HG03521 (cell line): ENCODE results near the gene KRTAP23-1.

ENCODE experiments used
- ATAC-seq: cut with Tn5 transposase; IDR thresholded peaks from one replicate; pipeline ENCODE4 v1.9.1; 2021; ENCODE audit warnings: mild to moderate bottlenecking, moderate library complexity; ENCODE audit not compliant: unreplicated experiment

Gene KRTAP23-1, protein sequence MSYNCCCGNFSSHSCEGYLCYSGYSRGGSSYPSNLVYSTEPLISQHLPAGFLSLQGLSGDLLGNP

GRCh38 chr21:30348506-30348905 lies at the start of gene KRTAP23-1:
TSS of gene KRTAP23-1 (minus strand) at chr21:30348606. CDS start at chr21:30348606, 0 bp downstream.
- no peak for ATAC-seq

GRCh38 chr21:30395731-30396130 lies 47.3 kb upstream of the KRTAP23-1 start, which contains the start of gene KRTAP13-1:
TSS of gene KRTAP13-1 (plus strand) at chr21:30396031. CDS start at chr21:30396087, 56 bp downstream.
- no peak for ATAC-seq

- no peak for ATAC-seq
These were observed 43.2 kb upstream of the KRTAP23-1 start for GRCh38 chr21:30391492-30392025.

- ATAC-seq, result no peak
These were observed 33.8 kb upstream of the KRTAP23-1 start for GRCh38 chr21:30382201-30382600.

DNA sequence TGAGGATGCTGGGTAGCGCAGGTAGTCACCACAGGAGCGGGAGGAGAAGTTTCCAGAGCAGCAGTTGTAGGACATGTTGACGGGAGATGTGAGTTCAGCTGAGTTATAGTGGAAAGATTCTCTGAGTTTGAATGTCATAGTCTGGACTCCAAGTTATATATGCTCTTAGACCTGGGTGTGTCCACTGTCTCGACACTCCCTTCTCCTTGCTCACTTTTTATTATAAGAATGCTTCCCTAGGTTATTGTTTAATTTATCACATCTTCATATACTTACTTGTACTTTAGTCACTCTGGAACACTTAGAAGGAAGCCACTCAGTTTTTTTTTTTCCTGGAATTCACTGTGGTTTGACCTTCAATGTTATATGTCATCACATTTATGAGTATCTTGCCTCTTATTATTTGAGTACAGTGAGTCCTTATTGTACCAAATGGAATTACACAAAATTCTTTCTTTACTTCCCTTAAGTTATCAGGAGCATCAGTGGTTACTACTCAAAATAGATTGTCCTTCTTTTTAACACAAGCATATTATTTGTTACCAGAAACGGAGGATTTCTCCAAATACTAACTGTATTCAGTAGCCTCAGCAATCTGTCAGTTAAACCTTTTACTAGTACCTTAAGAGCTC lies 23.8 kb upstream of the KRTAP23-1 start, which contains the start of gene KRTAP13-2:
TSS of gene KRTAP13-2 (minus strand) at position 133 of the 632 bp plus-strand sequence. CDS start at position 75, 58 bp downstream.
- no peak for ATAC-seq

DNA sequence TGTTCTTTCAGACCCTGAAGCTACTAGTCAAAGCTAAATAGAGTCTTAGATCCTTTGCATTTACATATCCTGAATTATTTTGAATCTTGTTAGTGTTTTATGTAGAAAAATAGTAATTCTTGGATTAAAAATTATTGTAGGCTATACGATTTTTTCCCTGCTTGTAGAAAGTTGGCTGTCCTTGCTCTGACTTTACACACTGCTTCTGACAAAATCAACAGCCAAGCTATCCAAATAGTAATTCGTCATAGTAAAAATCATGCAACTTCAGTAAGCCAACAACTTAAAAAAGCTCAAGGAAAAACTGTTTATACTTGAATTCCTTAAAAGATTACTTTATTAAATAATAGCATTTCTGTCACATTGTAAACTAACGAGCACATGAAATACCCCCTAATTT lies 7.5 kb upstream of the KRTAP23-1 start:
- no peak for ATAC-seq

DNA sequence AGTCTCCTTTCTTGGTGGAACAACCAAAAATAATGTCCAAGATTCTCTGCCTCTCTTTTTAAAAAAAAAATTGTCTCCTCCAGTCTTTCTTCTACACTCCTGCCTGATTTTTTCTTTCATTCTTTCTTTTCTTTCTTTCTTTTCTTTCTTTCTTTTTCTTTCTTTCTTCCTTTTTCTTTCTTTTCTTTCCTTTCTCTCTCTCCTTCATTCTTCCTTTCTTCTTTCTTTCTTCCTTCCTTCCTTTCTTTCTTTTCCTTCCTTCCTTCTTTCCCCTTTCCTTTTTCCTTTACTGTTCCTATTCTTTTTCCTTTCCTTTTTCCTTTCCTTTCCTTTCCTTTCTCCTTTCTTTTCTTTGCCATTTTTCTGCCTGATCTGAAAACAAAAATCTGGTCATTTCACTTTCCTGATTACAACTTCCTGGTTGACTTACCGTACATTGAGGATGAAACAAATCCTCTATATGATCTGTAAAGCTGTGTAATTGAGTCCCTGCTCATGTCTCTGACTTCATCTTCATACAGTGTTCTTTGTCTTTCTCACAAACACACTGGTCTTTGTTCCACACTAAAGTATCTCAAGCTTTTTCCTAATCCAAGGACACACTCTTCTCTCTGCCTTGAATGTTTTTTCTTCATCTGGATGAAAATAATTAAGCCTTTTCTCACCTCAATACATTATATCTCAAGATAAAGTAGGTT lies 6.1 kb upstream of the KRTAP23-1 start:
- no peak for ATAC-seq

DNA sequence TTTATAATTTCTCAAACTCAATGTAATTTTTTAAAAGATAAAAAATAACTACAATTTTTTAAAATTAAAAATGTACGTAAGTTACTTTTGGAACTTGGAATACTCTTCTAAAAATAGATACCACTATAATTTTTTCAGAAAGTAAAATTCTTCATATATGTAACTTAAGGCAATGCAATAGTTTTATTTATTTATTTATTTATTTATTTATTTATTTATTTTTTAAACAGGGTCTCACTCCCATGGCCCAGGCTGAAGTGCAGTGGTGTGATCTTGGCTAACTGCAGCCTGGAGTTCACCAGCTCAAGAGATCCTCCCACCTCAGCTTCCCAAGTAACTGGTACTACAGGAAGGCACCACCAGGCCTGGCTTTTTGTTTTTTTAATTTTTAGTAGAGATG lies 3.1 kb upstream of the KRTAP23-1 start:
- no peak for ATAC-seq

DNA sequence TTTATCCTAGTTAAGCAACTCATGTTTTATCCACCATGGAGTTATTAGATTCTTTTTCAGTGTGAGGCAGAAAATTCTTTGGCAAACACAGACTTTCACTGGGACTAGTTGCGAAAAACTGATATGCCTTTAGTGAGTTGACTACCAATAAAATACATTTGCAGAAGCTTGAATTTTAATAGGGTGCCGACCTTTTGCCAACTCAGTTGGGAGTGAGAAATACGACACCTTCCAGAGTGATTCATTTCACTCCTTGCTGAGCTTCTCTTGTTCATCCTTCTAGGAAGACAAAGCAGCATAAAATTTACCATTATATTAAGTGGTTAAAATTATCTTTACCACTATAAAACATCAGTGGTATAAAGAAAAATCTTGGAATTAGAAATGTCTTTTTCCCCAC lies 1.2 kb upstream of the KRTAP23-1 start:
- no peak for ATAC-seq

DNA sequence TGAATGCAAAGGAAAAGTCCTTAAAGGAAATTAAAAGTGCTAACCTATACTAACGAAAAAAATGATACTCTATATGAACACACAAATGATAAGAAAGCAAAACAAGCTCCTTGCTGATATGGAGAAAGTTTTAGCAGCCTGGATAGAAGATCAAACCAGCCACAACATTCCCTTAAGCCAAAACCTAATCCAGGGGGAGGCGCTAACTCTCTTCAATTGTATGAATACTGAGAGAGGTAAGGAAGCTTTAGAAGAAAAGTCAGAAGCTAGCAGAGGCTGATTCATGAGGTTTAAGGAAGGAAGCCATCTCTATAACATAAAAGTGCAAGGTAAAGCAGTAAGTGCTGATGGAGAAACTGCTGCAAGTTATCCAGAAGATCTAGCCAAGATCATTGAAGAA lies 3.4 kb downstream of the KRTAP23-1 start:
- ATAC-seq, result no peak

DNA sequence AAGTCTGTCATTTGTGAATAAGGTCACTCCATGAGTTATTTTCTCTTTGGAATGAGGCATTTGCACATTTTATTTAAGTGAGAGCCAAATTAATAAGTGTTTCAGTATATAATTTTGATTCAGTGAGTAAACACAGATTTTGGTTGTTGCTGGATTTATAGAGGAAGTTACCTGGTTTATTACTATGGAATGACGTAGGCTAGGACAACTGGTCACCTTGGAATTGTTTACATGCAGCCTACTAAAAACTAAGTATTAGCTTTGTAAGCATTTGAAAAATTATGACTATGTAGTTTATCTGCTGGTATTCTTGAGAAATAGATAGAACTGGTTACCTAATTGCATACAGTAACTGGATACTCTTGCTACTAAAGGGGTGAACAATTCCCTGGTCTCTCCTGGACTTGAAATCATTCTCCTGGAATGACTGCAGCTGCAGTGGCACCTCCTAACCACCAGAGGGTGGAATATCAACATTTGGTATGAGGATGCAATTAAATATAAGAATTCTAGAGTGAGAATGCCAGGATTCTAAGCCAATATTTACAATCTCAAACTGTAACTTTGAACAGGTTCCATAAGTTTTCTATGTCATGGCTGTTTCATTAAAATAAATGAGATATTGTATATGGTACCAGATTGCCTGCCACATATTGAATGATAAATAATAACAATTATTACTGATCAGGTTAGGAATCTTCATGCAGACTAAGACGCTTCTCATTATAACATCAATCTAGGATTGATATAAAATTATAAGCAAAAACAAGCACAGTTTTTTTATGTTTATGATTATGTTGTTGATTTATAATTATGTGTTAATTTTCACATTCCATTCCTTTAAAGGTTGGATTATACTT lies 7.5 kb downstream of the KRTAP23-1 start:
- ATAC-seq, result no peak

DNA sequence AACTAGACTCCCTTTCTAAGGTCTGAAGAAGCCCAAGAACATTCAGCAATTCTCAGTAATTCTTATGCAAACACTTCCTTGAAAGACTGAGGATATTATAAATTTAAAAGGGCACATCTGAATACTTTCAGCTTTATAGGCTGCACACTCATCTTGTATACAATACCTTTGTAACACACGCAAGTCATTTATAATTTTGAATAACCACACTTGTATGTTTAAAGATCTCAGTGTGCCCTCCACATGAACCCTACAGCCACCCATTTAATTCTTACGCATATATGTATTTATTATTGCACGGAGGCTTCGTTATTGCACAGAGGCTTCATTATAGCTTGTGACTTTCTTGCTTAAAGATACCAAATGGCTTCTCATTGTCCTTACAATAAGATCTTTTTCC lies 9.7 kb downstream of the KRTAP23-1 start:
- no peak for ATAC-seq

GRCh38 chr21:30337772-30338171 lies 10.6 kb downstream of the KRTAP23-1 start:
- ATAC-seq, result no peak

- ATAC-seq, result no peak
These were observed 11.1 kb downstream of the KRTAP23-1 start, which contains the start of gene KRTAP27-1 for GRCh38 chr21:30337276-30337744. TSS of gene KRTAP27-1 (minus strand) at chr21:30337694. CDS start at chr21:30337668, 26 bp downstream.

GRCh38 chr21:30336596-30336995 lies 11.8 kb downstream of the KRTAP23-1 start:
- ATAC-seq, result no peak

GRCh38 chr21:30333736-30334135 lies 14.7 kb downstream of the KRTAP23-1 start:
- no peak for ATAC-seq

- ATAC-seq, result no peak
These were observed 15.7 kb downstream of the KRTAP23-1 start for GRCh38 chr21:30332681-30333080.

DNA sequence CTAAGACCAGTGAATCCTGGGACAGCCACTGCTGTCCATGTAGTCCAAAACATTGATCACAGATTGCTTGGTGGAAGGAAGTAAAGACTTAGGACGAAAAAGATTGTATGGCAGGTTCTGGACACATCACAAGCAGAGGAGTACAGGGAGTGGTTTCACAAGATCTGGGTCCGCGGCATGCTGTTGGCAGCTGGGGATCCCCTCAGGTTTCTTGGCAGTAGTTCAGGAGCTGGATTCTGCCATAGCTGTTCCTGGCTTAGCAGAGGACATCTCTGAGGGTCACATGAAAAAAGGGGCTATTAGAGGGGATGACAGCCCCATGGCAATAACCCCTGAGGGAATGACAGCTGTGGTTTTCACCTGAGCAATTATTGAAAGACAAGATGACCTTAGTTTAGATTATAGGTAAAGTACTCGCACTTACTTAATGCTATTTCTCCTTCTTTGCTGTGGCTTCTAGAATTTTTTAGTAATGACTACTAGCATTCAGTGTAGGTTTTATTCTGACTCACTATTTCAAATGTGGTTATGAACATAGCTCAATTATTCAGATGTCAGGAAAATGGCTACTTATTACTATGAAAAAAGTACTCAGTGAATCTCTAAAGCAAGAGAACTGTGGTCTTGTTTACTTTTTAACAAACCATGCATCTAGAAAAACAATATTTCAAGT lies 19.1 kb downstream of the KRTAP23-1 start:
- no peak for ATAC-seq

GRCh38 chr21:30326390-30326789 lies 22.0 kb downstream of the KRTAP23-1 start:
- no peak for ATAC-seq

GRCh38 chr21:30320215-30320614 lies 28.2 kb downstream of the KRTAP23-1 start, which contains the start of gene KRTAP26-1:
TSS of gene KRTAP26-1 (minus strand) at chr21:30320315. CDS start at chr21:30320035, 280 bp downstream.
- no peak for ATAC-seq
